BE2C (cell line): ENCODE data around the gene TSPAN18.

Source experiments
- DNase-seq: peaks from one replicate; pipeline ENCODE4 v3.0.0-alpha.2; 2020
- H3K27me3 ChIP-seq: fragments of 250-450 bp; sonication (Bioruptor Pico); 2 replicates; pipeline ENCODE4 v1.5.1; 2020; ENCODE audit warnings: mild to moderate bottlenecking
- H3K36me3 ChIP-seq: fragments of 250-450 bp; sonication (Bioruptor Pico); 2 replicates; pipeline ENCODE4 v1.5.1; 2020; ENCODE audit warnings: mild to moderate bottlenecking
- H3K4me1 ChIP-seq: fragments of 250-450 bp; sonication (Bioruptor Pico); 2 replicates; pipeline ENCODE4 v1.5.1; 2020
- H3K4me3 ChIP-seq: 2 replicates; pipeline ENCODE4 v1.5.1; 2011; ENCODE audit warnings: low read depth, low read length
- H3K9me3 ChIP-seq: fragments of 250-450 bp; sonication (Bioruptor Pico); 2 replicates; pipeline ENCODE4 v1.5.1; 2020
- TF ChIP-seq, protein P1 (sequence below): IDR thresholded peaks from 2 replicates; pipeline ENCODE4 v1.5.1; 2012; ENCODE audit warnings: mild to moderate bottlenecking, low read depth, low read length

TSPAN18 gene

DNA sequence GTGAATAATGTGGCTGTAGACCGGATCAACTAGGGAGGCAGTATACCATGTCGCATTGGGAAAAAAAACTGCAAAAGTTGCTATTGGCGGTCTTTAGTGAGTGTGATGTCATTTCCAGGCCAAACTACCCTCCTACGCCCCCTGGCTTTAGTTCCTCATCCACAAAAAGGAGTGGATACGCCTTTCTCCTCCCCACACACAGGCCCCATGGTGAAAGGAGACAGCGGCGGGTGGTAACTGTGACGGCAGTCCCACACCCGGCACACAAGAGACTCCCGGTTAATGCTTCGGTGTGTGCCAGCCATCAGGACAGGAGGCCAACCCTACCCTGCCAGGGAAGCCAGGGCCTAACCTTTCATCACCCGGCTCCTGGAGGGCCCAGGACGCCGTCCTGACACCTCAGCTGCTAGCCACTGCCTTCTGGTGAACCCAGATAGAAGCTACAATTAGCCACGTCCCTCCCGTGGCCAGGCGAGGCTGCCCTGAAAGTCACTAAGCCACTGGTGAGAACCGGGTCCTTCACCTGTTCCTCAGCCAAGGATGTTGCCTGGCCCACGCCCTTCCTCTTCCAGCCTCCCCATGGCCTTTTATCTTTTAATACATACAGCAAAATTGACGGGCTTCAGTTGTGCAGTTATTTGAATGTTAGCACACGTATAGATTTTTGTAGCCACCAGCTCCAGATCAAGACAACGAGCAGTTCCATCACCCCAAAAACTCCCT, 213.1 kb downstream of the TSPAN18 start:
- DNase-seq = no peak
- H3K4me1 ChIP-seq = no peaks in the 10 kb centered on the region; the same call in 1 of the 2 replicates
- TF ChIP-seq, protein P1, sequence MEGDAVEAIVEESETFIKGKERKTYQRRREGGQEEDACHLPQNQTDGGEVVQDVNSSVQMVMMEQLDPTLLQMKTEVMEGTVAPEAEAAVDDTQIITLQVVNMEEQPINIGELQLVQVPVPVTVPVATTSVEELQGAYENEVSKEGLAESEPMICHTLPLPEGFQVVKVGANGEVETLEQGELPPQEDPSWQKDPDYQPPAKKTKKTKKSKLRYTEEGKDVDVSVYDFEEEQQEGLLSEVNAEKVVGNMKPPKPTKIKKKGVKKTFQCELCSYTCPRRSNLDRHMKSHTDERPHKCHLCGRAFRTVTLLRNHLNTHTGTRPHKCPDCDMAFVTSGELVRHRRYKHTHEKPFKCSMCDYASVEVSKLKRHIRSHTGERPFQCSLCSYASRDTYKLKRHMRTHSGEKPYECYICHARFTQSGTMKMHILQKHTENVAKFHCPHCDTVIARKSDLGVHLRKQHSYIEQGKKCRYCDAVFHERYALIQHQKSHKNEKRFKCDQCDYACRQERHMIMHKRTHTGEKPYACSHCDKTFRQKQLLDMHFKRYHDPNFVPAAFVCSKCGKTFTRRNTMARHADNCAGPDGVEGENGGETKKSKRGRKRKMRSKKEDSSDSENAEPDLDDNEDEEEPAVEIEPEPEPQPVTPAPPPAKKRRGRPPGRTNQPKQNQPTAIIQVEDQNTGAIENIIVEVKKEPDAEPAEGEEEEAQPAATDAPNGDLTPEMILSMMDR = peak; percentile 25; the same call in 1 of the 2 replicates

DNA sequence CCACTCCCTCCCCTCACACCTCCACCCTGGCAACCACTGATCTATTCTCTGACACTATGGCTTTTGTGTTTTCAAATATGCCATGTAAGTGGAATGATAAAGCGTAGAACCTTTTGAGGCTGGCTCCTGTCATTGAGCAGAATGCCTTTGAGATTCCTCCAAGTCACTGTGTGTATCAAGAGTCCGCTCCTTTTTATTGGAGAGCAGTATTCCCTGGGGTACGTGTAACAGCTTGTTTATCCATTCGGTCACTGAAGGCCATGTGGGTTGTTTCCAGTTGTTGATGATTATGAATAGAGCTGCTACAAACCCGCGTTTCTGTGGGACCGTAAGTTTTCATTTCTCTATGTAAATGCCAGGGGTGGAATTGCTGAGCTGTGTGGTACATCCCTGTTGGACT, 213.6 kb downstream of the TSPAN18 start:
- H3K36me3 ChIP-seq = no peaks in the 10 kb centered on the region
- H3K27me3 ChIP-seq = no peaks in the 10 kb centered on the region
- H3K9me3 ChIP-seq = no peaks in the 10 kb centered on the region
- TF ChIP-seq, protein P1 = no peak
- H3K4me3 ChIP-seq = no peak overlapping the region
- no peaks in the 10 kb centered on the region; the same call in 1 of the 2 replicates for H3K4me1 ChIP-seq
- DNase-seq = no peak

More for the DNA sequence above, 213.1 kb downstream of the TSPAN18 start:
- Histone ChIP-seq H3K9me3 (no peaks in the 10 kb centered on the region), H3K36me3 (no peaks in the 10 kb centered on the region), H3K4me3 (no peak overlapping the region), H3K27me3 (no peaks in the 10 kb centered on the region)

DNA sequence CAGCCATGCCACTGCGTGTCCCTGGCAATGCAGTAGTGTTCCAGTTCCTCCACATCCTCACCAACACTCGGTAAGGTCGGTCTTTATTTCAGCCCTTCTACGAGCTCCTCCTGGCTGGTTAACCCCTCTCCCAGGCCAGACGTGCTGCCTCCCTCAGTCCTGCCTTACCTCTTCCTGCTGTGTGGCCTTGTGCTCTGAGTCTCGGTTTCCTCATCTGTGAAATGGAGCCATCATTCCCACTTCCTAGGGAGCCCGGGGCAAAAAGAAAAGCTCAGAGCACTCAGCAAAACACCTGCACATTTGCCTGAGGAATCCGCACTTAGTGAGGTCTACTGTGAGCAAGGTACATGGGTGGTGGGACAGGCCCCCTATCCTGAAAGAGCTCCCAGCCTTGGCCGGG, 214.1 kb downstream of the TSPAN18 start:
- no peak for DNase-seq
- Histone ChIP-seq H3K9me3 (no peaks in the 10 kb centered on the region), H3K4me3 (no peak overlapping the region), H3K27me3 (no peaks in the 10 kb centered on the region), H3K36me3 (no peaks in the 10 kb centered on the region), H3K4me1 (no peaks in the 10 kb centered on the region; the same call in 1 of the 2 replicates)
- TF ChIP-seq, protein P1 = no peak

DNA sequence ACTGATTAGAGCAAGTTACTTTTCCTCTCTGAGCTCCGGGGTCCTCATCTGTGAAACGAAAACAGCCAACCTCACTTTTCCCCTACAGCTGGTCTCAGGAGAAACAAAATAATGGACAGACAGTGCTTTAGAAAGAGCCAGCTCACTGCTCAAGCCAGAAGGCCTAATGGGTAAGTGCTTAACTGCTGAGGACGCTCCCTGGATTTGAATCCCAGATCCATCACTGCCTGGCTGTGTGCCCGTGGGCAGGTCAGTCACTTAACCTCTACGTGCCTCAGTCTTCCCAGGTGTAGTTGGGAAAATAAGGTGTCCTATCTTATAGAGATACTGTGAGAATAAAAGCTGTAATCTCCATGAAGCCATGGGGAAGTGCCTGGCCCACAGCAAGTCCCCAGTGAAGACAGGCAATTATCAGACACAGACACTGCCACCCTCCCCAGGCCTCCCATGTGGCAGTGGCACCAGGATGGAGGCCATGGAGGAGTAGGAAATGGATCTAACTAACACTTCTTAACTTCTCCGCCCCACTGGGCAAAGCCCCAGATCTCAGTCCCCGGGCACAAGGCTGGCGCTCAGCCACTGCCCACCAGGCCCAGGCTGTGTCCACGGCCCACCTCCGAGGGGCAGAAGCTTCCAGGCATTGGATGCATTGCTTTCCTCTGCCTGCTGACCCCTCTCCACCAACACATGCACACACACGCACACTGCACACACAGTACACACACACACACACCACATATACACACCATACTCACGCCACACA, 214.7 kb downstream of the TSPAN18 start:
- no peaks in the 10 kb centered on the region for H3K9me3 ChIP-seq
- no peak overlapping the region for H3K4me3 ChIP-seq
- TF ChIP-seq, protein P1 = no peak
- no peak for DNase-seq
- H3K36me3 ChIP-seq = no peaks in the 10 kb centered on the region
- no peaks in the 10 kb centered on the region for H3K27me3 ChIP-seq
- H3K4me1 ChIP-seq = no peaks in the 10 kb centered on the region; the same call in 1 of the 2 replicates

DNA sequence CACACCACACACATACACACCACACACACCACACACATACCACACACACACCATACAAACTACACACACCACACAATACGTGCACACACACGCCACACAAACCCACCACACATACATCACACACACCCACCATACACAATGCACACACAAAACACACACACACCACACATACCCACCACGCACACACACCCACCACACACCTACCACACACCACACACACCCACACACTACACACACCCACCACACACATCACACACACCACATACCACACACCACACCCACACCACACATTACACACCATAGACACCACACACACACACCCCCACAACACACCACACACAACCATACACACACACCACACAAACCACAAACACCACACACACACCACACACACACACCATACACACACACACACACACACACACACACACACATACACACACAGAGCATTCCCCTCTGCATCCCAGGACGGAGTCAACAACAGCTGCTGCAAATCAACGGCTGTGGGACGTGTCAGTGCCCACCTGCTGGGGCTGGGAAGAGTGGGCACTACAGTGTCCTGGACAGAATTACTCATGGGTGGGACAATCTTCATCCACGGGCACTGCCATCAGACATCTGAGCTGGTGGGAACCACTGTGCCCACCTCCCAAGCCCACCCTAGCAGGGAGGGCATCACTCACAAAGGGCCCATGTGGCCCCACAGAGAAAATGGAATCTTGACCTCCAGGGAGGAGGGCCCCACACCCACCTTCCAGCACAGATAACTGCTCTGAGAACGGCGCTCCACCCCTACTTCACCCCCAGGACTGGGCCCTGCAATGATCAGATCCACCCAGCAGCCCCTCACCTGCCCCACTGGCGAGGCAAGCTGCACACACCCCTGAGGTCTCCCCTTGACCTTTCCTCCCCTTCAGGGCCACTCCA, 215.5 kb downstream of the TSPAN18 start:
- DNase-seq = no peak
- TF ChIP-seq, protein P1 = no peak
- Histone ChIP-seq H3K4me3 (no peak overlapping the region), H3K27me3 (no peaks in the 10 kb centered on the region), H3K36me3 (no peaks in the 10 kb centered on the region), H3K9me3 (no peaks in the 10 kb centered on the region), H3K4me1 (no peaks in the 10 kb centered on the region; the same call in 1 of the 2 replicates)
